HG03558 (cell line): Measurements from ENCODE around the gene PRR14.
"Not testable (repeated sequence)": the region's sequence is repeated elsewhere in the genome, so short reads cannot be mapped to it uniquely, and the experiment has no call there.

ENCODE experiments used
- ATAC-seq: cut with Tn5 transposase; IDR thresholded peaks from one replicate; pipeline ENCODE4 v1.9.1; 2021; ENCODE audit warnings: moderate number of reproducible peaks; ENCODE audit not compliant: unreplicated experiment; ENCODE audit errors: extremely low read depth

The PRR14 gene

DNA sequence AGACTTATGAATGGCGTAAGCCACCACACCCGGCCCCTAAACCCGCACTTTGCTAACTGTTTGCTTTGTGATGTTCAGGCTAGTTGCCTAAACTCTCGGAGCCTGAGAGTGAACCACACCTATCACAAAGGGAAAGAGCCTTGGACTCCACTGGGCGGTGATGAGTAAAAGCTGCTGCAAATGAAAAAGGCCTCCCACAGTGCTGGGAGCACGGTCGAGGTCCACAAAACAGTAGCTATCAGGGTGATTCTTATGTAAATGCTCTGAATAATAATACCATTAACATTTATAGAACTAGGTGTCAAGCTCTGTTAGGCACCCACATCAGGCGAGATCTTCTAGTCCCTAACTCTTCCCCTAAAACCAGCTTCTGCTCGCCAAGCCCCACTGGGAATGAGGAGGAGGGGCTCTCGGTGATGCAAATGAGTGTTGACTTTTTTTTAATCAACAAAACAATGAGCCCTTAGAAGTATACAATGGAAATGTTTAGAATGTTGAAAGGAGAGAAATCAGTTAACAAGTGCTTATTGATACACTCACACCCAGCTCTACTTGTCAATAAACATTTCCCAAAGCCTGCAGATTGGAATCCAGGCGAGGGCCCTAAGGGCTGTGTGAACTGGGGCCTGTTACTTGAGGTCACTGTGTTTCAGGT is 27.3 kb downstream of the PRR14 start:
- ATAC-seq, result no peak

DNA sequence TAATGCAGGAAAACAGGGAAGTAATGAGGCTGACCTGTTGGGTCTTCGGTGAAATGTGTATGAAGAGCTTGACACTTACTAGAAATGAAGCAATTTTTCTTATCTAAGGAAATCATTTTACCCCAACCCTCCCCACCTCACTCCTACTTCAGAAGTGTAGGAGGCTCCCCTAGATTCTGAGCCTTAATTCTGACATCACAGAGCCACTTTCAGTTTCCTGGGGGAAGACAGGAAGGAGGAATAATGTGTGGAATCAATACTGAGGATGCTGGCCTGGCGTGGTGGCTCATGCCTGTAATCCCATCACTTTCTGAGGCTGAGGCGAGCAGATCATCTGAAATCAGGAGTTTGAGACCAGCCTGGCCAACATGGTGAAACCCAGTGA is 27.8 kb downstream of the PRR14 start:
- no peak for ATAC-seq

DNA sequence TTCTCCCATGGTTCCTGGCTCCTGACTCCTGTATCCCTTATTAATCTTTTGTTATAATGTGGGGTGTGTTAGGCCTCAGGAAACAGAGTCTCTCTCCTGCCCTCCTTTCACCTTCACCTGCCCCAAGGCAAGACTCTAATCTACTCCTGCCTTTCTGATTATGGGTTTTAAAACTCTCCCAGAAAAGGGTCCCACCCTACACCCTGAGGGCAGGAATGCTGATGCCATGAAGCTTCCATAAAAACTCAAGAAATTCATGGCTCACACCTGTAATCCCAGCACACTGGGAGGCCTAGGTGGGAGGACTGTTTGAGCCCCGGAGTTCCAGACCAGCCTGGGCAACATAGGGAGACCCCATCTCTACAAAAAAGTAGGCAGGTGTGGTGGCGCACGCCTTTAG is 29.6 kb downstream of the PRR14 start:
- ATAC-seq, result no peak

GRCh38 chr16:30688701-30689100 is 37.9 kb downstream of the PRR14 start:
- no peak for ATAC-seq

- ATAC-seq, result no peak
These were observed 41.1 kb downstream of the PRR14 start for GRCh38 chr16:30691907-30692306.

GRCh38 chr16:30692396-30693064 is 41.8 kb downstream of the PRR14 start:
- no peak for ATAC-seq

GRCh38 chr16:30694926-30695693 is 44.4 kb downstream of the PRR14 start:
- no peak for ATAC-seq

DNA sequence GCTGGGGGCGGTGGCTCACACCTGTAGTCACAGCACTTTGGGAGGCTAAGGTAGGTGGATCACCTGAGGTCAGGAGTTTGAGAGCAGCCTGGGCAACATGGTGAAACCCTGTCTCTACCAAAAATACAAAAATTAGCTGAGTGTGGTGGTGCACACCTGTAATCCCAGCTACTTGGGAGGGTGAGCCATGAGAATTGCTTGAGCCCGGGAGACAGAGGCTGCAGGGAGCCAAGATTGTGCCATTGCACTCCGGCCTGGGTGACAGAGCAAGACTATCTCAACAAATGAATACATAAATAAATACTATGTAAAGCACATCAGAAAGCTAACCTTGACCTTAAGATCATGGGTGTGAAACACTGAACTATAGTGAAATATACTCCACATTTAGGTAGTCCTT is 45.9 kb downstream of the PRR14 start:
- not testable (repeated sequence) for ATAC-seq

GRCh38 chr16:30697264-30698138 is 46.7 kb downstream of the PRR14 start:
- ATAC-seq, result peak; percentile 61

DNA sequence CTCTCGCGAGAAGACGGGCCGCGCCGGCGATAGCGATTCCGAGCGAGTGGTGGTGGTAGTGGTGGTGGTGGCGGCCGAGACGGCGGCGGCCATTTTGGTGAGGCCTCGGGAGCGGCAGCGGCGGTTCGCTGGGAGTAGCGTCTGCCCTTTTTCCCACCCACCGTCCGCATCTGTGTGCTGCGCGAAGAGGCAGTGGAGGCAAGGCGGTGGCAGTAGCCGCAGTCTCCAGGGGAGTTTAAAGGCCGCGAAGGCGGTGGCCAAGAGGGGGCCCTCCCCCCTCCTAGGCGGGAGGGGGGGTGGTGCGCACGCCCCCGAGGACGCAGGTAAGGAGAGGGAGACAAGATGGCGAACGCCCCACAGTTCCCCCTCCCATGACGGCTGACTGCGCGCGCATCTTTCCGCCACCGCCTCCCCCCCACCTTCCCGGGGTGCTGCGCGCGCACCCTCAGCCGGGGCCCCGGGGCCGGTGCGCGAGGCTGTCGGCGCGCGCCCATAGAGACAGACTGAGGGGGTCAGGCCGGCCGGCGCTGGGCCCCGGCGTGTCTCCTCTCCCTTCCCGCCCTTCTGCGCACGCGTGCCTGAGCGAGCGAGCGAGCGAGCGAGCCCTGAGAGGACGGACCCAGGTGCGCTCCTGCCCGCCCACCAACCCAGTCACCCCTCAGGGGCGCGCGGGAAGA is 47.5 kb downstream of the PRR14 start:
- peak; percentile 20 for ATAC-seq

DNA sequence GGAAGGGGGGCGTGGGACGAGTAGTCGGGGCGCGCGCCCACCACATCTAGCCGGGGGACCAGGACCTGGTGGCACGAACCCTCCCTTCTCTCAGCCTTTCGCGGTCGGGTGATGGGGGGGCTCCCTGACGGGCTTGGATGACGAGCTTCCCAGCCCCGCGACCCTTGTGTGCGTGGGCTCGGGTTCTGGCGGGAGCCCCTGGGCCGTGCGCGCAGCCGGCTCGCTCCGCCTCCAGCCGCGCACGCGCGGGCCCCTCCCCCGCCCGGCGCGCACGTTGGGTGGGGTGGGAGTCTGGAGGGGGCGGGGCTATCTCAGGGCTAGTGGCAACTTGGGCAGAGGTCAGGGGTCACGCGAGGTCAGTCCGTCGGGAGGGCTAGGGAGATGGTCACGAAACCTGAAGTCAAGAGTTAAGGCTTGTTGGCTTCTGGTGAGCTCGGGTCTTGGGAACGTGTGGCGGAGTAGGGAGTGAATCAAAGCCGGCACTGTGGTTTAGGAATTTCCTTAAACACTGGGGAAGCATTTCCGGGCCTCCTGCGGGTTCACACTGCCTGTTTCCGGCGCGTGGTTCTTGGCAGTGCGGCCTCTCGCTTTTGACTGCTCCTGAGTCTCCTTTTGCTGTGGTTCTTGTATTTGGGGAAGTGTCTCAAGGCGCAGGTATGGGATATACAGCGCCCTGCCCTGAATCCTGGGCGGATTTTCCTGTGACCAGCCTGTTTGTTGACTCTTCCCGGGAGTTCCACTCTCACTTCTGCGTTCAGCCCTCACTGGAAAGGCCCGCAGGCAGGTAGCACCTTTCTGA is 48.3 kb downstream of the PRR14 start, which contains the start of gene SRCAP:
TSS of gene SRCAP (plus strand) at position 356 of the 799 bp plus-strand sequence. CDS start 1,654 bp downstream, outside the sequence.
- peak; percentile 18 for ATAC-seq

DNA sequence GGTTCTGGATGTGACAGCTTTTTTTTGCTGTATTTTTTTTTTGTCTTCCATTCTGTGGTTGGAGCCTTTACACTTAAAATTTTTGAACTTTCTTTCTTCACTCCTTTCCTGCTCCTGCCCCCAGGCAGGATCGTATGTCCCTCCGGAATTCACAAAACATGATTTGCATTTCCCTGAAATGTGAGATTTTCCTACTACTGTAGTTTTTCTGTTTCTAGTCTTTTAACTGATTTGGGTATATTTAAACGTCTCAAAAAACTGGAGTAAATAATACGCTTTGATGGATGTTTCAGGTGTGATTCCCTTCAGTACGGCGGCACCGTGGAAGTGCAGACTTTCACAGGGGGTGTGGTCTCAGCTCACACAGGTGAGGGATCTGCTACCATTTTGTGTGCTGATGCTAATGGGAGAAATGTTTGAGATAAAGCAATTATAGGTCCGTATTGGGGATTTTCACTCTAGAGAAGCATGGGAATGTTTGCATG is 48.9 kb downstream of the PRR14 start:
- no peak for ATAC-seq

DNA sequence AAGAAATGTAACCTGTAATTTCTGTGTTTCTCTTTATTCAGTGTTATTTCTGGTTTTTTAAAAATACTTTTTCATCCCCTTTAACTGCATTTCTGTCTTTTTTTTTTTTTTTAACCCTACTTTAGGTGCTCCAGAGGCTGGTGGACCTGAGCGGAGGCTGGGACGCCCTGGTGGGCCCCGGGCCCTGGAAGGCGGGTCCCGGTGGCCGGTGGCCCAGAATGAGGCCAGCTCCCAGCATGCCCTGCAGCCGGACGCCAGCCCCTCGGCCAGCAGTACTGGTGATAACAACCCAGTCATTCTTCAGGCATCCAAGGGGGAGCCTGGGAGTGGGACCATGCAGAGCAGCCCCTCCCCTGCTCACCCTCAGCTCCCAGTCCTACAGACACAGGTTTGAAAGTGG is 49.7 kb downstream of the PRR14 start:
- ATAC-seq, result no peak

DNA sequence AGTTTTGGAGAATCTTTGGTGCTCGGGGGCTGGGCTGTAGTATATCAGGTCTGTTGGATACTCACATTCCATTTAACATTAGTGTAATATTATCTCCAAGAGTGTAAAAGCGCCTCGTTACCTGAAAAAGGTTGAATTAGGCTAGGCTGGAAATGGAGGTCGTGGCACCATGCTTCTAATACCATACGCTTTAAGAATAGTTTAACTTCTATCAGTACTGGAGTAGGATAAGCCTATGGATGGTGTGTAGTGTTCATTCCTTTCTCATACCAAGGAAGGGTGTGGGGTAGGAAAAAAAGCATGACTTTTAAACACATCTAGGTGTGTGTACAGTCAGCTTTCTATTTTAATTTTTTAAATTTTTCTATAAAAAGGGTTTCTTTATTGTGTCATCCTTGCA is 50.2 kb downstream of the PRR14 start:
- no peak for ATAC-seq

DNA sequence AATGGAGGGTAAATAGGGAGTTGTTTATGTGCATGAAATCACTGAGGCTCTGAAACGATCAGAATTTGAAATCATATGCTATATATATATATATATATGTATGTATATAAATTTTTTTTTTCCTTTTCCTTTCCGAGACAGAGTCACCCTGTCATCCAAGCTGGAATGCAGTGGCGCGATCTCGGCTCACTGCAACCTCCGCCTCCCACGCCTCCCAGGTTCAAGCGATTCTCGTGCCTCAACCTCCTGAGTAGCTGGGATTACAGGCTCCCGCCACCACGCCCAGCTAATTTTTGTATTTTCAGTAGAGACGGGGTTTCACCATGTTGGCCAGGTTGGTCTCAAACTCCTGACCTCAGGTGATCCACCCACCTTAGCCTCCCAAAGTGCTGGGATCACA is 52.3 kb downstream of the PRR14 start:
- not testable (repeated sequence) for ATAC-seq

- no peak for ATAC-seq
These were observed 53.2 kb downstream of the PRR14 start for GRCh38 chr16:30703971-30704370.
